ENCODE data around the gene RBM47. TPM values are rescaled to one million over a fixed set of nuclear protein-coding genes. Genes with fewer than 3 reads are reported as not detected.

The RBM47 gene
- total and polyA plus RNA-seq, 10 of the 15 experiments (the other 5 are each of a cell fraction or from before 2014, with no cell fraction given): 7.9 to 45.0 (median 28.7) TPM

- no peak for TF ChIP-seq CTCF (IDR thresholded peaks at IDR 0.05 in 2 of 3, conservative IDR thresholded peaks at IDR 0.05 in 1 of 3; ENCODE audit: control insufficient read depth in 2 of 3, extremely low read depth in 1 of 3, insufficient read depth in 1 of 3, low read depth in 3 of 3, low read length in 3 of 3)
- no peak for TF ChIP-seq NR2F1 (conservative IDR thresholded peaks at IDR 0.05)
Measured at GRCh38 chr4:40649321-40649720, 19.7 kb upstream of the RBM47 start (continued).

- intact Hi-C loops (cut with micrococcal nuclease; ENCODE audit: unreplicated experiment): no loop called here
Measured at GRCh38 chr4:40648742-40649281, 19.1 kb upstream of the RBM47 start.

More at GRCh38 chr4:40648742-40649281, 19.1 kb upstream of the RBM47 start:
- Histone ChIP-seq H3K36me3 (ENCODE audit: control insufficient read depth in 2 of 2, insufficient read depth in 2 of 2, low read length in 1 of 2) (no peaks in the 10 kb centered on the region), H3K9ac (ENCODE audit: control insufficient read depth, insufficient read depth, low read length) (no peak overlapping the region), H3K27me3 (replicated peaks in 1 of 2; ENCODE audit: control insufficient read depth in 2 of 2, insufficient read depth in 2 of 2, low read length in 1 of 2) (no peaks in the 10 kb centered on the region), H4K20me1 (ENCODE audit: control insufficient read depth, insufficient read depth) (no peaks in the 10 kb centered on the region), H3K4me1 (ENCODE audit: control insufficient read depth, insufficient read depth, low read length) (peaks cover 17% of the 10 kb centered on the region), H2AFZ (ENCODE audit: control insufficient read depth, low read depth, low read length) (peak overlapping the region; percentile 27), H3K4me2 (ENCODE audit: control insufficient read depth, insufficient read depth) (no peak overlapping the region), H3K4me3 (no peak overlapping the region), H3K9me3 (replicated peaks; ENCODE audit: control insufficient read depth, insufficient read depth, low read length) (no peaks in the 10 kb centered on the region), H3K27ac (ENCODE audit: control insufficient read depth, insufficient read depth) (0 out of 2 replicates have a peak overlapping the region, but pooled peaks have one; percentile 2), H3K79me2 (ENCODE audit: control insufficient read depth, insufficient read depth, low read length) (no peaks in the 10 kb centered on the region)
- RAD21 ChIA-PET (ENCODE audit: unreplicated experiment): interaction anchor here (0.6 to 1.8 kb wide), 9 partner anchors 17 to 85 kb away, joined by 3 to 10 read pairs (median 3); no protein-coding TSS in a partner anchor
- ATAC-seq (peak; percentile 84), FAIRE-seq (peak; percentile 68), DNase-seq (ENCODE audit: low read depth, low spot score) (no peak)
- SMC1A ChIA-PET (ENCODE audit: uncharacterized antibody, unreplicated experiment): interaction anchor here (0.9 to 4.9 kb wide), 13 partner anchors 9 to 74 kb away, joined by 3 to 23 read pairs (median 3); no protein-coding TSS in a partner anchor
- peak; percentile 21; the same call in 1 of the 2 replicates for TF ChIP-seq RUNX3 (IDR thresholded peaks at IDR 0.05; ENCODE audit: low read length)
- TF ChIP-seq SREBF1 (IDR thresholded peaks at IDR 0.05; ENCODE audit: low read length): no peak
- TF ChIP-seq RAD51 (IDR thresholded peaks at IDR 0.05): peak; percentile 62; the same call in 1 of the 2 replicates
- POLR2A ChIA-PET: interaction anchor here (0.5 to 1.5 kb wide), 8 partner anchors 9 to 133 kb away, joined by 3 to 8 read pairs (median 4); partner anchors contain the start of gene RBM47
- CTCF ChIA-PET: interaction anchor here (1.0 to 2.6 kb wide), 7 partner anchors 8 to 70 kb away, joined by 3 to 8 read pairs (median 4); no protein-coding TSS in a partner anchor
- no TSS peak for BruUV-seq (replicated peaks)
- WGBS (ENCODE audit: insufficient coverage, insufficient replicate concordance, low lambda C conversion rate, missing lambda C conversion rate): 70% methylated on average over 9 of the region's 9 CpGs
- in situ Hi-C loops (cut with MboI): no loop called here

Measured in GM12878 (cell line).